Peyer's patch (tissue), 4 donors: ENCODE results near the gene AIPL1. TPM values are rescaled to one million over a fixed set of nuclear protein-coding genes. Genes with fewer than 3 reads are reported as not detected.

ENCODE experiments used
- DNase-seq, 3 donors: peaks; one replicate each; pipeline ENCODE4 v3.0.0-alpha.2; 2017 to 2019
- H3K27ac ChIP-seq, 4 donors: fragments of 200-600 bp; sonication (generic); one replicate each; pipeline ENCODE4 v1.5.1; 2016 to 2019
- H3K27me3 ChIP-seq, 2 donors: fragments of 200-600 bp; sonication (generic); one replicate each; pipeline ENCODE4 v1.5.1; 2019
- H3K36me3 ChIP-seq, 3 donors: fragments of 200-600 bp; sonication (generic); one replicate each; pipeline ENCODE4 v1.5.1; 2016 to 2019
- H3K4me1 ChIP-seq, 4 donors: fragments of 200-600 bp; sonication (generic); one replicate each; pipeline ENCODE4 v1.5.1; 2016 to 2019
- H3K4me3 ChIP-seq, 4 donors: fragments of 200-600 bp; sonication (generic); 1 replicate in 3 of 4; 2 replicates in 1 of 4; pipeline ENCODE4 v1.5.1; 2016 to 2019; ENCODE audit warnings: mild to moderate bottlenecking in 1 of 4
- H3K9me3 ChIP-seq, 4 donors: fragments of 200-600 bp; sonication (generic); one replicate each; pipeline ENCODE4 v1.5.1; 2016 to 2019; ENCODE audit warnings: mild to moderate bottlenecking in 1 of 4
- POLR2A ChIP-seq, 2 donors: fragments of 450-650 bp; IDR thresholded peaks; one replicate each; pipeline ENCODE4 v1.5.1; 2017; ENCODE audit warnings: antibody characterized with exemption in 2 of 2, mild to moderate bottlenecking in 2 of 2, moderate library complexity in 2 of 2
- total RNA-seq, 4 donors: library from RNA; depleted of rRNA; stranded (reverse); fragments of >200 nt; gene quantifications; one replicate each; pipeline ENCODE4 v1.1.0, GENCODE V29; 2016
- TF ChIP-seq, protein P1 (sequence below), 6 experiments: fragments of 450-650 bp in 4 of 6; fragments of 200-600 bp in 2 of 6; sonication (generic) in 1 of 6; IDR thresholded peaks; one replicate each; pipeline ENCODE4 v1.5.1; 2017 to 2019; ENCODE audit warnings: antibody characterized with exemption in 6 of 6, mild to moderate bottlenecking in 3 of 6, moderate library complexity in 1 of 6

Gene AIPL1
- total RNA-seq, 4 donors from 2014 or later, result not detected

GRCh38 chr17:6398955-6399354, 36.0 kb downstream of the AIPL1 start:
- TF ChIP-seq POLR2A (IDR thresholded peaks at IDR 0.05), result no peak
- TF ChIP-seq, protein P1, sequence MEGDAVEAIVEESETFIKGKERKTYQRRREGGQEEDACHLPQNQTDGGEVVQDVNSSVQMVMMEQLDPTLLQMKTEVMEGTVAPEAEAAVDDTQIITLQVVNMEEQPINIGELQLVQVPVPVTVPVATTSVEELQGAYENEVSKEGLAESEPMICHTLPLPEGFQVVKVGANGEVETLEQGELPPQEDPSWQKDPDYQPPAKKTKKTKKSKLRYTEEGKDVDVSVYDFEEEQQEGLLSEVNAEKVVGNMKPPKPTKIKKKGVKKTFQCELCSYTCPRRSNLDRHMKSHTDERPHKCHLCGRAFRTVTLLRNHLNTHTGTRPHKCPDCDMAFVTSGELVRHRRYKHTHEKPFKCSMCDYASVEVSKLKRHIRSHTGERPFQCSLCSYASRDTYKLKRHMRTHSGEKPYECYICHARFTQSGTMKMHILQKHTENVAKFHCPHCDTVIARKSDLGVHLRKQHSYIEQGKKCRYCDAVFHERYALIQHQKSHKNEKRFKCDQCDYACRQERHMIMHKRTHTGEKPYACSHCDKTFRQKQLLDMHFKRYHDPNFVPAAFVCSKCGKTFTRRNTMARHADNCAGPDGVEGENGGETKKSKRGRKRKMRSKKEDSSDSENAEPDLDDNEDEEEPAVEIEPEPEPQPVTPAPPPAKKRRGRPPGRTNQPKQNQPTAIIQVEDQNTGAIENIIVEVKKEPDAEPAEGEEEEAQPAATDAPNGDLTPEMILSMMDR (IDR thresholded peaks at IDR 0.05), result no peak
- no peaks in the 10 kb centered on the region for H3K36me3 ChIP-seq
- no peak overlapping the region for H3K4me3 ChIP-seq
- no peak for DNase-seq
- no peaks in the 10 kb centered on the region for H3K4me1 ChIP-seq
- H3K9me3 ChIP-seq, result no peaks in the 10 kb centered on the region
- no peaks in the 10 kb centered on the region for H3K27me3 ChIP-seq
- no peak overlapping the region for H3K27ac ChIP-seq

DNA sequence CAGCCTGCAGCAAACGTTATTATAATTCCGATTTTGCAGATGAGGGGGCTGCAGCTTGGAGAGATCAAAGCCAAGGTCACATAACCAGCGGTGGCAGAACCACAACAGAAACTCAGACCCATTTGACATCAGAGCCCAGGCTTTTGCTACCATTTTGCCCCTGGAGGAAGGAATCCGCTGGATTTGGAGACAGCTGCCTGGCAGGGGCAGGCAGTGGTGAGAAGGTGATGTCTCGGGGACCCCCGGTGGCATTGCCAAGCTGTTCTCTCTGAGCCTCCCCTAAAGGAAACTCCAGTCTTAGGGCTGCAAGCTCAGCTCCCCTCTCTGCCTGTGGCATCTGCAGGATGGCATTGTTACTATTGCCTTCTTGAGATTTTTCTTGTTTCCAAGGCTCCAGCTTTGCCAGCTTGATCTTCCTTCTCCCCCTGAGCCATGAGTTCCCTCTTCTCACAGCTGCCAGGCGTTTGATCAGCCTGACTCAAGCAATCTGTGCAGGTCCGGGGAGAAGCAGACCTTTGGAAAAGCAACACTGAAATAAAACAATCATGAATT, 40.8 kb downstream of the AIPL1 start:
- H3K4me3 ChIP-seq, result no peak overlapping the region
- no peaks in the 10 kb centered on the region for H3K27me3 ChIP-seq
- no peak for DNase-seq
- H3K27ac ChIP-seq, result no peak overlapping the region
- no peak for TF ChIP-seq POLR2A (IDR thresholded peaks at IDR 0.05)
- TF ChIP-seq, protein P1 (IDR thresholded peaks at IDR 0.05), result no peak
- H3K9me3 ChIP-seq, result no peaks in the 10 kb centered on the region
- no peaks in the 10 kb centered on the region for H3K4me1 ChIP-seq
- no peaks in the 10 kb centered on the region for H3K36me3 ChIP-seq

GRCh38 chr17:6393351-6393952, 41.5 kb downstream of the AIPL1 start:
- Histone ChIP-seq H3K9me3 (no peaks in the 10 kb centered on the region), H3K4me1 (no peaks in the 10 kb centered on the region), H3K36me3 (no peaks in the 10 kb centered on the region), H3K27me3 (no peaks in the 10 kb centered on the region), H3K4me3 (no peak overlapping the region), H3K27ac (no peak overlapping the region)
- no peak for TF ChIP-seq POLR2A (IDR thresholded peaks at IDR 0.05)
- TF ChIP-seq, protein P1 (IDR thresholded peaks at IDR 0.05), result no peak
- DNase-seq, result no peak

DNA sequence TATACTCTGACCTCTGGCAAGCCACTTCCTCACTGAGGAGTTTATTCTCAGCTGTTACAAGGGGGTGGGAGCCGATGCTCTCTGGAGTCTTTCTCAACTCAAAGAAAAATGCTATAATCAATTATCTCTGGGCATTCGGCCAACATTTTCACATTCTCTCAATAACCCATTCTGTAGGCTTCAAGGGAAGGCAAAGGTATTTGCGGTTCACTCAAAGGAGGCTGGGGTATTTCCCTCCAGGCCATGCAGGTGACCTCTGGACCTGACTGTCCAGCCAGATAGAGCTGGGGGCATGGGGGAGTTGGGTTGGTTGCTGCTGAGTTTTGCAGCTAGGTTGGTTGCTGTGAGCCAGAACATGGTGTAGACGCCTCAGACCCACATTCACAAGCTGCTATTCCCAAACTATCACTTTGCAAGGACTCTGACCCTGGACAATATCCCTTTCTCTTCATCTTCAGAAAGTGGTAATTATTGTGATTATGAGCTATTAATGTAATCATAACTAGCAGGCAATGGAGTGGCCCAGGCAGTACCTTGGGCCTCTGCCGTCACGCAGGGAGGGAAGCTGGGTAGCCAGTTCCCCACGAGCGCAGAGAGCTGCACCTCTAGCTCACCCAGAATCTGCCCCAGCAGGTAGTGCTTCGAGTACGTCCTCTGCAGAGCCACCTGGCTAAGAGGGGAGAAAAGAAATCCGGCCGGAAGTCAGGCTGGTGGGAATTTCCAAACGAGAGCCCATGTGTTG, 42.1 kb downstream of the AIPL1 start:
- no peaks in the 10 kb centered on the region for H3K27me3 ChIP-seq
- no peak for DNase-seq
- no peak overlapping the region for H3K4me3 ChIP-seq
- no peaks in the 10 kb centered on the region for H3K9me3 ChIP-seq
- no peaks in the 10 kb centered on the region for H3K4me1 ChIP-seq
- TF ChIP-seq, protein P1 (IDR thresholded peaks at IDR 0.05), result no peak
- TF ChIP-seq POLR2A (IDR thresholded peaks at IDR 0.05), result no peak
- no peak overlapping the region for H3K27ac ChIP-seq
- no peaks in the 10 kb centered on the region for H3K36me3 ChIP-seq

DNA sequence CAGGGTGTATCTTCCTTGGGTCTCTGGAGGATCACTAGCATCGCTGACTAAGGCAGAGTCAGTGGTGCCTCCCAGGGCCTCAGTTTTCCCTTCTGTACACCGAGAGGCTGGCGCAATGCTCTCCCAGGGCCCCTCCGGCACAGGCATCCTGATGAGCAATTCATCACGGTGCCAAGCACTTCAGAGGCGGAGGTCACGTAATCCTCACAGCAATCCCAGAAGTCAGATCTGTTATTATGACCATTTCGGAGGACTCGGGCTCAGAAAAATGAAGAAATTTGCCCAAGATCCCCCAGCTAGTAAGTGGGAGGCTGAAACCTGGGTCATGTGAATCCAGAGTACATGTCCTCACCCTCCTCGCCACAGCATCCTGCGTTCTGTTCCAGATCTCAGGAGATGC, 46.5 kb downstream of the AIPL1 start:
- DNase-seq, result no peak
- H3K4me3 ChIP-seq, result no peak overlapping the region
- H3K9me3 ChIP-seq, result no peaks in the 10 kb centered on the region
- TF ChIP-seq POLR2A (IDR thresholded peaks at IDR 0.05), result no peak
- no peaks in the 10 kb centered on the region for H3K36me3 ChIP-seq
- no peak overlapping the region for H3K27ac ChIP-seq
- H3K4me1 ChIP-seq, result no peaks in the 10 kb centered on the region
- no peaks in the 10 kb centered on the region for H3K27me3 ChIP-seq

DNA sequence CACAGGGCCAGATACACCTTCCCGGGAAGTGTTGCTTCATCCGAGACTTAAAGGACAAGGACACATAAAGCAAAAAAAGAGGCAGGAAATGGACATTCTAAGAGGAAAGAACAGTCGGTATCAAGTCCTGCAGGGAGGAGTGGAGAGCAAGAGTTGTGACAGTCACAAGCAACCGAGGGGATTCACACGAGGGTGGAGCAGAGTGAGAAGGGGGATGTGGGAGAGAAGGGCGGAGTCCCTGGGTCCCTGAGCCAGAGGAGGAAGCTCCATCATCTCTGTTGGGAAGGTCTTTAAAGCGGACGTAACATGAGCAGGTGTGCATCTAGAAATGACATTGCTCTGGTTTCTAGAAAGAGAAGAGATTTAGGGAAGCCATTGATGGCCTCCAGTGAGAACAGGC, 47.1 kb downstream of the AIPL1 start:
- H3K4me3 ChIP-seq, result no peak overlapping the region
- no peaks in the 10 kb centered on the region for H3K9me3 ChIP-seq
- H3K27ac ChIP-seq, result no peak overlapping the region
- DNase-seq, result no peak
- H3K4me1 ChIP-seq, result no peaks in the 10 kb centered on the region
- H3K36me3 ChIP-seq, result no peaks in the 10 kb centered on the region
- TF ChIP-seq, protein P1 (IDR thresholded peaks at IDR 0.05), result no peak
- TF ChIP-seq POLR2A (IDR thresholded peaks at IDR 0.05), result no peak
- no peaks in the 10 kb centered on the region for H3K27me3 ChIP-seq
